GM19099 (cell line): ENCODE measurements around the gene IFIT5.

Experiments used
- POLR2A ChIP-seq: IDR thresholded peaks from 3 replicates; pipeline ENCODE4 v1.6.1; 2011; ENCODE audit warnings: low read depth; ENCODE audit not compliant: insufficient read length; ENCODE audit errors: extremely low read depth

Gene IFIT5

GRCh38 chr10:89465196-89465595 is 50.8 kb downstream of the IFIT5 start:
- no peak for TF ChIP-seq POLR2A

DNA sequence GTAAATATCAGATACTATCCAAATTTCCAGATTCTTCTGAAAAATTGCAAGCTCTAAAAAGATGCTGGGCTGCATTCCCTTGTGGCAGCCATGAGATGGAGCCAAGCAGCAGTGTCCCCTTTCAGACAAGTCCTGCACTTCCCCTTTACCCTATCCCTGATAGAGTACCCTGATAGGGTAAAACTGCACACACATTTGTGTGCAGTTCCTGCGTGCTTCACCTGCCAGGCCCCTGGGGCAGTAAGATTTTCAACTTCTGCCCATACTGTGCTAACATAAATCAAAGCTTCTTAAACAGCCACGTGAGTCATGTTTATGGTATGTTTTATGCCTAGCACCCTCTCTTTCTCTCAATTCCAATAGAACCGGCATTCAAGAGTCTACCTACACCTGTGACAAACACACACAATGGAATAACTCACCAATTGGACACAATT is 52.2 kb downstream of the IFIT5 start:
- TF ChIP-seq POLR2A = no peak

GRCh38 chr10:89468191-89468965 is 54.0 kb downstream of the IFIT5 start:
- no peak for TF ChIP-seq POLR2A

DNA sequence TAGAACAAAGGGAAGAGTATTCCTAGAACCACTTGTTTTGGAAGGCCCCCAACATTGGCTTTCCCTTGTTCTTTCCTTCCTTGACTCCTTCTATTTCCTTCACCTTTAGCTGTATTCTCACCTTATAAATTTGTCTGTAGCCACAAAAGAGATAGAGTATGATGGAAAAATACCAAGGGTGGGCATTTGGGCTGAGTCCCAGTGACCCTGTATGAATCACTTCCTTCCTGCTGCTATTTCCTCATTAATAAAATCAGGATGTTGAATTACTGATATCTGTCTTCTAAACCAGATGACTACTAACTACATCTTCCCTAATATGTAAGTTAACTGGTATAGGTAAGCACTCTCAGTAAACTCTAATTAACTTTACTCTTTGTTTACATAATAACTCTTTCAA is 55.1 kb downstream of the IFIT5 start:
- no peak for TF ChIP-seq POLR2A
